Nephron progenitor cell (in vitro differentiated cells): ENCODE measurements around the gene LINC01488.

ENCODE experiments used
- DNase-seq: peaks from one replicate; pipeline ENCODE4 v3.0.0; 2021
- H3K27ac Mint-ChIP-seq: 2 replicates; pipeline ENCODE4 v1.8.0; 2021; ENCODE audit warnings: mild to moderate bottlenecking, moderate library complexity, mixed read lengths
- H3K27me3 Mint-ChIP-seq: 2 replicates; pipeline ENCODE4 v1.8.0; 2021; ENCODE audit warnings: mild to moderate bottlenecking, low read depth, mixed read lengths; ENCODE audit not compliant: poor library complexity
- H3K36me3 Mint-ChIP-seq: 2 replicates; pipeline ENCODE4 v1.8.0; 2021; ENCODE audit warnings: low read depth, mixed read lengths
- H3K4me1 Mint-ChIP-seq: 2 replicates; pipeline ENCODE4 v1.8.0; 2021; ENCODE audit warnings: mixed read lengths
- H3K4me3 Mint-ChIP-seq: 2 replicates; pipeline ENCODE4 v1.8.0; 2021; ENCODE audit warnings: mild to moderate bottlenecking, moderate library complexity, mixed read lengths
- H3K9me3 Mint-ChIP-seq: 2 replicates; pipeline ENCODE4 v1.8.0; 2021; ENCODE audit warnings: mild to moderate bottlenecking, moderate library complexity, mixed read lengths
- CTCF ChIP-seq: fragments of 200-600 bp; sonication (generic); IDR thresholded peaks from 2 replicates; pipeline ENCODE4 v1.5.0; 2021; ENCODE audit warnings: antibody characterized with exemption

Gene LINC01488

GRCh38 chr11:69486056-69486772 lies 4.8 kb downstream of the LINC01488 start:
- Mint-ChIP-seq H3K4me1 (peaks cover 23% of the 10 kb centered on the region), H3K27ac (no peak overlapping the region), H3K27me3 (no peaks in the 10 kb centered on the region), H3K9me3 (no peaks in the 10 kb centered on the region), H3K36me3 (no peaks in the 10 kb centered on the region), H3K4me3 (no peak overlapping the region)
- no peak for TF ChIP-seq CTCF
- no peak for DNase-seq

- Mint-ChIP-seq H3K27ac (no peak overlapping the region), H3K4me1 (peaks cover 23% of the 10 kb centered on the region), H3K27me3 (peaks cover 5% of the 10 kb centered on the region), H3K4me3 (no peak overlapping the region), H3K36me3 (no peaks in the 10 kb centered on the region), H3K9me3 (no peaks in the 10 kb centered on the region)
- no peak for TF ChIP-seq CTCF
- no peak for DNase-seq
These were observed 5.4 kb downstream of the LINC01488 start for GRCh38 chr11:69486773-69487291.

GRCh38 chr11:69487391-69487790 lies 5.9 kb downstream of the LINC01488 start:
- peaks cover 25% of the 10 kb centered on the region for H3K4me1 Mint-ChIP-seq
- no peak overlapping the region for H3K27ac Mint-ChIP-seq

GRCh38 chr11:69487849-69488542 lies 6.5 kb downstream of the LINC01488 start:
- Mint-ChIP-seq H3K4me3 (no peak overlapping the region), H3K9me3 (no peaks in the 10 kb centered on the region), H3K27ac (no peak overlapping the region), H3K4me1 (peaks cover 30% of the 10 kb centered on the region), H3K27me3 (peaks cover 6% of the 10 kb centered on the region), H3K36me3 (no peaks in the 10 kb centered on the region)
- TF ChIP-seq CTCF, result no peak
- DNase-seq, result no peak

More at GRCh38 chr11:69487391-69487790, 5.9 kb downstream of the LINC01488 start:
- Mint-ChIP-seq H3K4me3 (no peak overlapping the region), H3K36me3 (no peaks in the 10 kb centered on the region), H3K27me3 (peaks cover 6% of the 10 kb centered on the region), H3K9me3 (no peaks in the 10 kb centered on the region)
- TF ChIP-seq CTCF, result no peak
- no peak for DNase-seq

- H3K27ac Mint-ChIP-seq, result no peak overlapping the region
- DNase-seq, result no peak
- no peaks in the 10 kb centered on the region for H3K9me3 Mint-ChIP-seq
- H3K4me1 Mint-ChIP-seq, result peaks cover 25% of the 10 kb centered on the region
- TF ChIP-seq CTCF, result no peak
- no peak overlapping the region for H3K4me3 Mint-ChIP-seq
- peaks cover 6% of the 10 kb centered on the region for H3K27me3 Mint-ChIP-seq
- H3K36me3 Mint-ChIP-seq, result no peaks in the 10 kb centered on the region
These were observed 7.1 kb downstream of the LINC01488 start for GRCh38 chr11:69488543-69488940.
